Gastroesophageal sphincter (tissue), 3 donors: ENCODE measurements around the gene SLCO1A2.

ENCODE experiments used
- EP300 ChIP-seq: sonication (generic); formaldehyde crosslinking; IDR thresholded peaks from one replicate; pipeline ENCODE4 v1.6.1; 2017; ENCODE audit warnings: antibody characterized with exemption, mild to moderate bottlenecking
- POLR2AphosphoS5 ChIP-seq: sonication (generic); formaldehyde crosslinking; IDR thresholded peaks from one replicate; pipeline ENCODE4 v1.6.1; 2017; ENCODE audit warnings: antibody characterized with exemption
- TF ChIP-seq, protein P1 (sequence below), 4 experiments: fragments of 200-600 bp in 2 of 4; fragments of 450-650 bp in 2 of 4; sonication (generic) in 1 of 4; IDR thresholded peaks; one replicate each; pipeline ENCODE4 v1.5.1; 2017 to 2019; ENCODE audit warnings: antibody characterized with exemption in 4 of 4, mild to moderate bottlenecking in 2 of 4, moderate library complexity in 2 of 4

GRCh38 chr12:21252070-21252469 is 82.6 kb downstream of the SLCO1A2 start:
- TF ChIP-seq, protein P1, sequence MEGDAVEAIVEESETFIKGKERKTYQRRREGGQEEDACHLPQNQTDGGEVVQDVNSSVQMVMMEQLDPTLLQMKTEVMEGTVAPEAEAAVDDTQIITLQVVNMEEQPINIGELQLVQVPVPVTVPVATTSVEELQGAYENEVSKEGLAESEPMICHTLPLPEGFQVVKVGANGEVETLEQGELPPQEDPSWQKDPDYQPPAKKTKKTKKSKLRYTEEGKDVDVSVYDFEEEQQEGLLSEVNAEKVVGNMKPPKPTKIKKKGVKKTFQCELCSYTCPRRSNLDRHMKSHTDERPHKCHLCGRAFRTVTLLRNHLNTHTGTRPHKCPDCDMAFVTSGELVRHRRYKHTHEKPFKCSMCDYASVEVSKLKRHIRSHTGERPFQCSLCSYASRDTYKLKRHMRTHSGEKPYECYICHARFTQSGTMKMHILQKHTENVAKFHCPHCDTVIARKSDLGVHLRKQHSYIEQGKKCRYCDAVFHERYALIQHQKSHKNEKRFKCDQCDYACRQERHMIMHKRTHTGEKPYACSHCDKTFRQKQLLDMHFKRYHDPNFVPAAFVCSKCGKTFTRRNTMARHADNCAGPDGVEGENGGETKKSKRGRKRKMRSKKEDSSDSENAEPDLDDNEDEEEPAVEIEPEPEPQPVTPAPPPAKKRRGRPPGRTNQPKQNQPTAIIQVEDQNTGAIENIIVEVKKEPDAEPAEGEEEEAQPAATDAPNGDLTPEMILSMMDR (IDR thresholded peaks at IDR 0.05): no peak
- TF ChIP-seq POLR2AphosphoS5 (no peak), EP300 (no peak)
